PC-3 (cell line): ENCODE results near the gene SH3PXD2A. TPM values are rescaled to one million over a fixed set of nuclear protein-coding genes. Genes with fewer than 3 reads are reported as not detected.

Experiments
- ATAC-seq: fragments of 200-7000 bp; cut with Tn5 transposase; 2 replicates; pipeline ENCODE4 v1.9.1; 2020; ENCODE audit warnings: mild to moderate bottlenecking, moderate library complexity
- BruUV-seq: library from RNA; stranded (reverse); fragments of 400-500 nt; replicated peaks from 2 replicates; lab custom pipeline; 2021; lab: Mats Ljungman, UMichigan
- CTCF ChIA-PET: fragments of 300-600 bp; sonication (Branson Sonifier 250); formaldehyde crosslinking; loops from one replicate; lab custom pipeline; 2022; ENCODE audit warnings: antibody characterized with exemption; lab: Charles Lee
- POLR2A ChIA-PET: fragments of 300-600 bp; sonication (Branson Sonifier 250); formaldehyde crosslinking; loops from one replicate; lab custom pipeline; 2022; ENCODE audit warnings: antibody characterized with exemption; ENCODE audit not compliant: unreplicated experiment; lab: Charles Lee
- DNase-seq: peaks from one replicate; pipeline ENCODE4 v3.0.0-alpha.2; 2015
- H2AFZ ChIP-seq: fragments of 300-600 bp; sonication (generic); 2 replicates; pipeline ENCODE4 v1.6.0; 2016; ENCODE audit warnings: antibody characterized with exemption, low read length
- H3F3A ChIP-seq: fragments of 300-600 bp; sonication (generic); one replicate; pipeline ENCODE4 v1.6.0; 2017; ENCODE audit warnings: antibody characterized with exemption, low read length, control low read depth, mild to moderate bottlenecking; ENCODE audit not compliant: unreplicated experiment
- H3K27ac ChIP-seq: fragments of 300-600 bp; sonication (generic); 2 replicates; pipeline ENCODE4 v1.5.1; 2016; ENCODE audit warnings: mild to moderate bottlenecking, low read length
- H3K27me3 ChIP-seq: fragments of 300-600 bp; sonication (generic); 2 replicates; pipeline ENCODE4 v1.6.1; 2016; ENCODE audit warnings: low read length, mixed read lengths
- H3K36me3 ChIP-seq: fragments of 300-600 bp; sonication (generic); 2 replicates; pipeline ENCODE4 v1.6.1; 2016; ENCODE audit warnings: low read depth, mixed run types, low read length, mixed read lengths
- H3K4me1 ChIP-seq: fragments of 300-600 bp; sonication (generic); 2 replicates; pipeline ENCODE4 v1.5.1; 2016; ENCODE audit warnings: low read length; ENCODE audit not compliant: insufficient read depth
- H3K4me2 ChIP-seq: fragments of 300-600 bp; sonication (generic); 2 replicates; pipeline ENCODE4 v1.6.0; 2016; ENCODE audit warnings: low read length
- H3K4me3 ChIP-seq: fragments of 300-600 bp; sonication (generic); 2 replicates; pipeline ENCODE4 v1.5.1; 2016; ENCODE audit warnings: mild to moderate bottlenecking, low read length, mixed read lengths
- H3K79me2 ChIP-seq: fragments of 300-600 bp; sonication (generic); 2 replicates; pipeline ENCODE4 v1.6.1; 2017; ENCODE audit warnings: low read length, mixed read lengths
- H3K9ac ChIP-seq: fragments of 300-600 bp; sonication (generic); 2 replicates; pipeline ENCODE4 v1.6.0; 2016; ENCODE audit warnings: mild to moderate bottlenecking, low read length
- H3K9me2 ChIP-seq: fragments of 300-600 bp; sonication (generic); replicated peaks from 2 replicates; pipeline ENCODE4 v1.6.1; 2016; ENCODE audit warnings: mixed run types, low read length, mixed read lengths
- H3K9me3 ChIP-seq: fragments of 300-600 bp; sonication (generic); 2 replicates; pipeline ENCODE4 v1.6.1; 2016; ENCODE audit warnings: low read length, mixed read lengths
- H4K20me1 ChIP-seq: fragments of 300-600 bp; sonication (generic); 2 replicates; pipeline ENCODE4 v1.6.1; 2016; ENCODE audit warnings: low read length, mixed read lengths
- EZH2 ChIP-seq: fragments of 300-600 bp; sonication (generic); IDR thresholded peaks from one replicate; pipeline ENCODE4 v1.6.1; 2017; ENCODE audit warnings: antibody characterized with exemption, mild to moderate bottlenecking, low read length; ENCODE audit not compliant: unreplicated experiment
- EZH2phosphoT487 ChIP-seq: fragments of 300-600 bp; sonication (generic); IDR thresholded peaks from 2 replicates; pipeline ENCODE4 v1.6.1; 2018; ENCODE audit warnings: mild to moderate bottlenecking, antibody characterized with exemption, low read length, borderline replicate concordance
- intact Hi-C: fragments of 100-400 bp; cut with micrococcal nuclease; formaldehyde crosslinking; loops from 2 replicates; pipeline ENCODE4 v1.9.0; 2023
- total RNA-seq: library from RNA; depleted of rRNA; stranded (reverse); fragments of >200 nt; gene quantifications from 2 replicates; pipeline ENCODE4 v1.2.3, GENCODE V29; 2014
- TF ChIP-seq, protein P1 (sequence below): fragments of 300-600 bp; sonication (generic); conservative IDR thresholded peaks from 2 replicates; pipeline ENCODE4 v1.5.1; 2017; ENCODE audit warnings: antibody characterized with exemption, low read depth, mild to moderate bottlenecking, low read length

SH3PXD2A gene
- total RNA-seq, 1 experiment from 2014 or later, result 3.4 TPM

DNA sequence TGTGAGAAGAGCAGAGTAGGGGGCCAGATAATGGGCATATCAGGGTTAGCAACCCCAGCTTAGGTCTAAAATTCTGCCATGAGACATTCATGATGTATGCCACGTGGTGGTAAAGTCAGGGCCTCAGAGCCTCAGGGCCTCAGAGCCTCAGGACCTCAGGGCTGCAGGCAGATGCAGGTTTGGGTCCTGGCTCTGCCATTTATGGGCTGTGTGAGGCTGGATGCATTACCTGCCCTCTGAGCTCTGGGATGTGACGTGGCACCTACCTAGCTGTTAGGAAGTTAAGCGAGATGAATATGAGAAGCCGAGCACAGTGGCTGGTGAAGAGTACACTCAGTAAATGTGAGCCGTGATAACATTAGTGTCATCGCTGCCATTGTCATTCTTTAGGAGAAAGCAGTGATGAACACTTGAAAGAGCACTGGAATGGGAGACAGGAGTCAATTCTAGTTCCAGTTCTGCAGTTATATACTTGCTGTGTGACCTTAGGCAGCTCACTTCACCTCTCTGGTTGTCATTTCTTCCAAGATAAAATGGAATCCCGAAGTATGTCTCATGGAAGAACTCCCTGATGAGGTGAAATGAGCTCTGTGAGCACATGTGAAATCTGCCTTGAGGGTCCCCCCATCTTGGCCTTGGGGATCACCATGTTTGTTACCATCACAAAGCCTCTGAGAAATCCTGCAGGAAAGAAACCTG is 127.2 kb downstream of the SH3PXD2A start:
- CTCF ChIA-PET, result no interaction called here
- TF ChIP-seq, protein P1, sequence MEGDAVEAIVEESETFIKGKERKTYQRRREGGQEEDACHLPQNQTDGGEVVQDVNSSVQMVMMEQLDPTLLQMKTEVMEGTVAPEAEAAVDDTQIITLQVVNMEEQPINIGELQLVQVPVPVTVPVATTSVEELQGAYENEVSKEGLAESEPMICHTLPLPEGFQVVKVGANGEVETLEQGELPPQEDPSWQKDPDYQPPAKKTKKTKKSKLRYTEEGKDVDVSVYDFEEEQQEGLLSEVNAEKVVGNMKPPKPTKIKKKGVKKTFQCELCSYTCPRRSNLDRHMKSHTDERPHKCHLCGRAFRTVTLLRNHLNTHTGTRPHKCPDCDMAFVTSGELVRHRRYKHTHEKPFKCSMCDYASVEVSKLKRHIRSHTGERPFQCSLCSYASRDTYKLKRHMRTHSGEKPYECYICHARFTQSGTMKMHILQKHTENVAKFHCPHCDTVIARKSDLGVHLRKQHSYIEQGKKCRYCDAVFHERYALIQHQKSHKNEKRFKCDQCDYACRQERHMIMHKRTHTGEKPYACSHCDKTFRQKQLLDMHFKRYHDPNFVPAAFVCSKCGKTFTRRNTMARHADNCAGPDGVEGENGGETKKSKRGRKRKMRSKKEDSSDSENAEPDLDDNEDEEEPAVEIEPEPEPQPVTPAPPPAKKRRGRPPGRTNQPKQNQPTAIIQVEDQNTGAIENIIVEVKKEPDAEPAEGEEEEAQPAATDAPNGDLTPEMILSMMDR, result no peak
- TF ChIP-seq EZH2, result no peak
- TF ChIP-seq EZH2phosphoT487, result no peak
- DNase-seq (no peak), ATAC-seq (no peak)
- no peaks in the 10 kb centered on the region for H3K9me2 ChIP-seq
- no peak overlapping the region for H3K9ac ChIP-seq
- no peaks in the 10 kb centered on the region for H3K9me3 ChIP-seq
- H3K27me3 ChIP-seq, result no peaks in the 10 kb centered on the region
- intact Hi-C loops, result no loop called here
- no peaks in the 10 kb centered on the region for H3K79me2 ChIP-seq
- BruUV-seq, result no TSS peak
- H4K20me1 ChIP-seq, result no peaks in the 10 kb centered on the region
- no peak overlapping the region for H3K27ac ChIP-seq
- H3K4me2 ChIP-seq, result no peak overlapping the region
- no peak overlapping the region for H3K4me3 ChIP-seq
- no peak overlapping the region for H2AFZ ChIP-seq
- POLR2A ChIA-PET, result no interaction called here
- no peaks in the 10 kb centered on the region for H3F3A ChIP-seq
- peaks cover 12% of the 10 kb centered on the region for H3K4me1 ChIP-seq
- H3K36me3 ChIP-seq, result no peaks in the 10 kb centered on the region

DNA sequence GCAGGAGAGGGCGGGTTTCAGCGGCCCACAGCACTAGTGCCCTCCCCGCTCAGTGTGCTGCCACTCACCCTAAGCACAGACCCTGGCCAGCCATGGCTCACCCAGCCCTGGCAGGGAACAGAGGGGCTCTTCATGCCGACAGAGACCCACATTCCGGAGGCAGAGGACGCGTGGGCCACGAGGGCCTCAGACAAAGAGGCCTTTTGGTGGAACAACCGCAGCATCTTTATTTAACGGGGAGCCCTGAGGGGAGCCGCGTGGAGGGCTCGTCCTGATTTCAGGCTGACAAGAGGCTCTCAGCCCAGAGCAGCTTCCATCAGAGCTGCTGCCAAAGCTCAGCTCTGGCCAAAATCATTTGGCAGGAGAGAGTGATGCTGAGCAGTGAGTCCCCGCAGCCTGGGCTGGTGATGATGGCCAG is 127.8 kb downstream of the SH3PXD2A start:
- ChIA-PET CTCF (no interaction called here), POLR2A (no interaction called here)
- DNase-seq (no peak), ATAC-seq (no peak)
- Histone ChIP-seq H3K9ac (no peak overlapping the region), H4K20me1 (no peaks in the 10 kb centered on the region), H3K4me2 (no peak overlapping the region), H3K79me2 (no peaks in the 10 kb centered on the region), H3K4me3 (no peak overlapping the region), H3K4me1 (peaks cover 12% of the 10 kb centered on the region), H3K9me3 (no peaks in the 10 kb centered on the region), H3F3A (no peaks in the 10 kb centered on the region), H2AFZ (no peak overlapping the region), H3K27me3 (no peaks in the 10 kb centered on the region), H3K9me2 (no peaks in the 10 kb centered on the region), H3K27ac (no peak overlapping the region), H3K36me3 (no peaks in the 10 kb centered on the region)
- intact Hi-C loops, result no loop called here
- BruUV-seq, result no TSS peak
- TF ChIP-seq EZH2 (no peak), EZH2phosphoT487 (no peak)
- TF ChIP-seq, protein P1, result no peak

DNA sequence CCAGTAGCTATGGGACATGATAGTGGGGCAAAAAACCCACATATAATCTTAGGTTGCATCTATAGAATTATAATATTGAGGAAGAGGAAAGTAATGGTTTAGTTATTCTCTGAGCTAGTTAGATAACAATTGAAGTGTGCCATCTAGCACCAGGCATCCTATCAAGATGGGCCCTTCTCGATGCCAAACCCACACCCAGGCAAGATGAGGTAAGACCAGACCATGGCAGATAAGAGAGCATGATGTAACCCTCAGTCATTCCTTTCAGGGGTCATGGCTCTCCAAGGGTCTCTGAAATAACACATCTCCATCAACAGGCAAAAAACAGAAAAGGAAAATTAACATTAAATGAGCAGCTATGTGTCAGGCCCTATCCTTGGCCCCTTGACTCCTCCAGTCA is 128.7 kb downstream of the SH3PXD2A start:
- no peaks in the 10 kb centered on the region for H3K27me3 ChIP-seq

More for the DNA sequence above, 128.7 kb downstream of the SH3PXD2A start:
- H3K4me3 ChIP-seq, result no peak overlapping the region
- H3K36me3 ChIP-seq, result no peaks in the 10 kb centered on the region
- CTCF ChIA-PET, result no interaction called here
- no peaks in the 10 kb centered on the region for H3K9me3 ChIP-seq
- H3K79me2 ChIP-seq, result no peaks in the 10 kb centered on the region
- intact Hi-C loops, result no loop called here
- no TSS peak for BruUV-seq
- peaks cover 3% of the 10 kb centered on the region for H3K4me1 ChIP-seq
- H3K9ac ChIP-seq, result no peak overlapping the region
- no peak overlapping the region for H2AFZ ChIP-seq
- no peak overlapping the region for H3K27ac ChIP-seq
- no peaks in the 10 kb centered on the region for H4K20me1 ChIP-seq
- DNase-seq (no peak), ATAC-seq (no peak)
- TF ChIP-seq, protein P1, result no peak
- TF ChIP-seq EZH2 (no peak), EZH2phosphoT487 (no peak)
- no peaks in the 10 kb centered on the region for H3F3A ChIP-seq
- no peak overlapping the region for H3K4me2 ChIP-seq
- POLR2A ChIA-PET, result no interaction called here
- H3K9me2 ChIP-seq, result no peaks in the 10 kb centered on the region
